AG10803 (cell line): ENCODE measurements around the gene PNMA8B.
A peak's percentile ranks its signal among the peaks of the same experiment; 100 is the strongest.

Source experiments
- DNase-seq: peaks from one replicate; pipeline ENCODE4 v3.0.0; 2010; ENCODE audit warnings: low read depth
- H3K4me3 ChIP-seq: 2 replicates; pipeline ENCODE4 v1.5.1; 2011; ENCODE audit warnings: mild to moderate bottlenecking, low read length, control low read depth
- TF ChIP-seq, protein P1 (sequence below): conservative IDR thresholded peaks from 2 replicates; pipeline ENCODE4 v1.5.1; 2011; ENCODE audit warnings: mild to moderate bottlenecking, low read length, control low read depth, inconsistent platforms

PNMA8B gene, protein sequence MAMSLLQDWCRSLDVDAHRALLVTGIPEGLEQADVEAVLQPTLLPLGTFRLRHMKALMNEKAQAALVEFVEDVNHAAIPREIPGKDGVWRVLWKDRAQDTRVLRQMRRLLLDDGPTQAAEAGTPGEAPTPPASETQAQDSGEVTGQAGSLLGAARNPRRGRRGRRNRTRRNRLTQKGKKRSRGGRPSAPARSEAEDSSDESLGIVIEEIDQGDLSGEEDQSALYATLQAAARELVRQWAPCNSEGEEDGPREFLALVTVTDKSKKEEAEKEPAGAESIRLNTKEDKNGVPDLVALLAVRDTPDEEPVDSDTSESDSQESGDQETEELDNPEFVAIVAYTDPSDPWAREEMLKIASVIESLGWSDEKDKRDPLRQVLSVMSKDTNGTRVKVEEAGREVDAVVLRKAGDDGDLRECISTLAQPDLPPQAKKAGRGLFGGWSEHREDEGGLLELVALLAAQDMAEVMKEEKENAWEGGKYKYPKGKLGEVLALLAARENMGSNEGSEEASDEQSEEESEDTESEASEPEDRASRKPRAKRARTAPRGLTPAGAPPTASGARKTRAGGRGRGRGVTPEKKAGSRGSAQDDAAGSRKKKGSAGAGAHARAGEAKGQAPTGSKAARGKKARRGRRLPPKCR

DNA sequence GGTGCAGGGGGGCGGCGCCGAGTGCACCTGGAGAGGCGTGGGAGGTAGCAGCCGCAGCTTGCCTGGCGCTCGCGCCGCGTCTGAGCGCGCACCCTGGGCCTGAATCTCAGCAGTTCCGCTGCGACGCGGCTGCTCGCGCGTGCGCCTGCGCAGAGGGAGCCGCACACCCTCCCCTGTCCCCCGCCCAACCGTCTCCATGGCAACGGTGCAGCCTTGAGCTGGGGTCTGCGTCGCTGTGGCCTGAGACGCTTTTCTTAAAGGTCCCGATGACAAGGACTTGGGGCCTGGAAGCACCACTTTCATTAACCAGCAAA lies at the start of gene PNMA8B:
Gene PNMA8B (minus strand): TSS at position 82 of the 314 bp plus-strand sequence. CDS start 402 bp downstream, outside the sequence.
- TF ChIP-seq, protein P1, sequence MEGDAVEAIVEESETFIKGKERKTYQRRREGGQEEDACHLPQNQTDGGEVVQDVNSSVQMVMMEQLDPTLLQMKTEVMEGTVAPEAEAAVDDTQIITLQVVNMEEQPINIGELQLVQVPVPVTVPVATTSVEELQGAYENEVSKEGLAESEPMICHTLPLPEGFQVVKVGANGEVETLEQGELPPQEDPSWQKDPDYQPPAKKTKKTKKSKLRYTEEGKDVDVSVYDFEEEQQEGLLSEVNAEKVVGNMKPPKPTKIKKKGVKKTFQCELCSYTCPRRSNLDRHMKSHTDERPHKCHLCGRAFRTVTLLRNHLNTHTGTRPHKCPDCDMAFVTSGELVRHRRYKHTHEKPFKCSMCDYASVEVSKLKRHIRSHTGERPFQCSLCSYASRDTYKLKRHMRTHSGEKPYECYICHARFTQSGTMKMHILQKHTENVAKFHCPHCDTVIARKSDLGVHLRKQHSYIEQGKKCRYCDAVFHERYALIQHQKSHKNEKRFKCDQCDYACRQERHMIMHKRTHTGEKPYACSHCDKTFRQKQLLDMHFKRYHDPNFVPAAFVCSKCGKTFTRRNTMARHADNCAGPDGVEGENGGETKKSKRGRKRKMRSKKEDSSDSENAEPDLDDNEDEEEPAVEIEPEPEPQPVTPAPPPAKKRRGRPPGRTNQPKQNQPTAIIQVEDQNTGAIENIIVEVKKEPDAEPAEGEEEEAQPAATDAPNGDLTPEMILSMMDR: no peak
- peak; percentile 32 for DNase-seq
- peak within 1 kb of the TSS; percentile 50 for H3K4me3 ChIP-seq

- DNase-seq: no peak
- TF ChIP-seq, protein P1: no peak
- no peak overlapping the region for H3K4me3 ChIP-seq
These were observed 49.0 kb upstream of the PNMA8B start for GRCh38 chr19:46544651-46545050.

GRCh38 chr19:46542428-46543230 lies 47.0 kb upstream of the PNMA8B start:
- TF ChIP-seq, protein P1: peak; percentile 78
- DNase-seq: peak; percentile 86
- H3K4me3 ChIP-seq: no peak overlapping the region

- DNase-seq: peak; percentile 36
These were observed 41.8 kb upstream of the PNMA8B start for GRCh38 chr19:46537136-46538097.

GRCh38 chr19:46536391-46536790 lies 40.7 kb upstream of the PNMA8B start:
- TF ChIP-seq, protein P1: no peak
- DNase-seq: no peak
- H3K4me3 ChIP-seq: no peak overlapping the region

More at GRCh38 chr19:46537136-46538097, 41.8 kb upstream of the PNMA8B start:
- TF ChIP-seq, protein P1: peak; percentile 85
- H3K4me3 ChIP-seq: no peak overlapping the region

DNA sequence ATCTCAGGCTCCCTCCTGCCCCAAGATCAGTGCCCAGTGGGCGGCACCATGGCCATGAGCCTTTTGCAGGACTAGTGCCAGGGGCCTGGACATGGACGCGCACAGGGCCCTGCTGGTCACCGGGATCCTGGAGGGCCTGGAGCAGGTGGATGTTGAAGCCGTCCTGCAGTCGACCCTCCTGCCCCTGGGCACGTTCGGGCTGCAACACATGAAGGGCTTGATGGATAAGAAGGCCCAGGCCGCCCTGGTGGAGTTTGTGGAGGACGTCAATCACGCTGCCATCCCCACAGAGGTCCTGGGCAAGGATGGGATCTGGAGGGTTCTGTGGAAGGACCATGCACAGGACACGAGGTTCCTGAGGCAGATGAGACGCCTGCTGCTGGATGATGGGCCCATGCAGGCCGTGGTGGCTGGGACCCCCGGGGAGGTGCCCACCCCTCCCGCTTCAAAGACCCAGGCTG lies 38.0 kb upstream of the PNMA8B start:
- no peak for DNase-seq
- no peak overlapping the region for H3K4me3 ChIP-seq
- TF ChIP-seq, protein P1: no peak
